Measurements from ENCODE around the gene GRID2.

Gene GRID2

GRCh38 chr4:93771640-93772411, 1468.1 kb downstream of the GRID2 start:
- TF ChIP-seq CTCF (IDR thresholded peaks at IDR 0.05) = no peak

DNA sequence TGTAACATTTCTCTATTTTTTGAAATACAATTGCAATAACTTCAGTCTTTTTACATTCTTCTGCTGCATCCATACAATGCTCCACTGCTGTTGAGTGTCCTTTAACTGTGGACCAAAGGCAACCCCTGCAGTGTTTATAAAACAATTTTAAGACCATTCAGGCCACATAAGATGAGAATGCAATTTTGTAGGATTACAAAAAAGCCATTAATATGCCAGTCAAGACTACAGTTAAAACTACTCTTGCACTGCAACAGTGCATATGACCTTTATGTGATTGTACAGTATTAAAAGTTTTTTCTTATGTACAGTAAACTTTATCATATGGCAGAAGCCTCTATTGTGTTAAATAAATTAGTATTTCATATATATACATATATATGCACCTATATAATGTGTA, 1469.1 kb downstream of the GRID2 start:
- TF ChIP-seq CTCF (IDR thresholded peaks at IDR 0.05) = no peak

DNA sequence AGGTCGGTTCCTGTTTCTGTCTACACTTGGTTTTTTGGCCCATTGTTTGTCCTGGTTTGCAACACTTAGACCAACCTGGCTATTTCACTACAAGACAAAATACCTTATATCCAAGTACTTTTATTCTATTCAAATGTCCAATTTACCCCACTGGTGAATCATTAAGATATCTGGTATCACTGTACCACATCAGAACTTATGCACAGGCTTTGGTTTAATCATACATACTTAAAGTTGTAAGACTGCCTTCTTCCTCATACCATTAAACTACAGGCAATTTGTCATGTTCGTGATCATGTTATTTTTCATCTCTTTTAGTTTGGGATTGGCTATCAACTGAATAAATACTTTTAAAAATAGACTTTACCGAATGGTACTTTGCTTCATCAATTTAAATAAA, 1471.8 kb downstream of the GRID2 start:
- TF ChIP-seq CTCF (IDR thresholded peaks at IDR 0.05) = no peak

DNA sequence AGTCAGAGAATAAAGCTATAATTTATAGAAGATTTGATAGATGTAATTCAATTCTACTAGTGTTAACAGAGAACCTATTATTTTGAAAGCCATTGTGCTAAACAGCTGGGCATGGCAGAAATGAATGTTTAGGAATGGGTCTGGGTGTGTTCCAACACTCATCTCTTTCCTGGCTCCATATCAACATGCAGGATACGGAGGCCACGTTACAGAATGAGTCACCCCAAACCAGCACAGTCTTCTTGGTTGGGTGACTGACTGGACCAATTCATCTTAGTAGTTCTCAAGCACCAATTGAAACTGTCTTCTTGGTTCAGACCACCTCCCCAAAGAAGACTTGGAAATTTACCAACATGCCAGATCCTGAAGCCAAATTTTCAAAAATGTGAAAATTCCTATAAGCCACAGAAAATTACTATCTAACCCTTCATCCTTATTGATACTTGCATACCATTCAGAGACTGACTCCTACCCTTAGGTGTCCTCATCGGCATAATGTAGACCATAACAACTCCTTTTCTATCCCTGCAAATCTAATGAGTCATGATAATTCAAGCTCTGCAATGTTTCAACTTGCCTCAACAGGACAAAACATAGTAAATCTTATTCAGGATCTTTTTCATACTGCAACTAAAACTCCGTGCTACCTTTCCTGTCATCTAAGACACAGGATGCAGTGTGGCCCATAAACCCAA, 1472.8 kb downstream of the GRID2 start:
- TF ChIP-seq CTCF (IDR thresholded peaks at IDR 0.05) = no peak

DNA sequence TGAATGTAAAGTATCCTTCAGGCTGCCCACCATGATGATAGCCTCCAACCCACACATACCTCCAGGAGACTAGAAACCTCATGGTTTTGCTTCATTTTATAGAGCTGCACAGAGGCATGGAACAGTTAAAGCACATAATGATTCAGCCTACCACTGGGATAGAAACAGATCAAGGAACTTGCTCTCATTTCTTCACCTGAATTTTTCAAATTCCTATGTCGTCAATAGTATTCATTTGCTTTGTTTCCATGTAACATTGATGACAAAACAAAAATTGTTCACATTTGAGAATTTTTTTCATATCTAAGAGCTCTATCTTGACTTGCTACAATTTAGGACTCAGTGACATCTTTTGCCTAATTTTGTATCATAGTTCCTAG, 1473.3 kb downstream of the GRID2 start:
- no peak for TF ChIP-seq CTCF (IDR thresholded peaks at IDR 0.05)

GRCh38 chr4:93779228-93779627, 1475.5 kb downstream of the GRID2 start:
- no peak for TF ChIP-seq CTCF (IDR thresholded peaks at IDR 0.05)

GRCh38 chr4:93780080-93780479, 1476.3 kb downstream of the GRID2 start:
- TF ChIP-seq CTCF (IDR thresholded peaks at IDR 0.05) = no peak

Data from LNCAP (cell line).